CD14-positive monocyte (primary cell): ENCODE data around the gene ANXA11. TPM values are rescaled to one million over a fixed set of nuclear protein-coding genes. Genes with fewer than 3 reads are reported as not detected.
A peak's percentile ranks its signal among the peaks of the same experiment; 100 is the strongest.
"Not testable (repeated sequence)": the region's sequence is repeated elsewhere in the genome, so short reads cannot be mapped to it uniquely, and the experiment has no call there.

Experiments
- DNase-seq, 3 donors: peaks; one replicate each; pipeline ENCODE4 v3.0.0-alpha.2; 2011 to 2022
- H2AFZ ChIP-seq: 2 replicates; pipeline ENCODE4 v1.6.0; 2012; ENCODE audit warnings: mild to moderate bottlenecking, low read depth, low read length, inconsistent platforms; ENCODE audit not compliant: insufficient read depth, poor library complexity, severe bottlenecking
- H3K27ac ChIP-seq, 2 donors: 1 replicate in 1 of 2; 2 replicates in 1 of 2; pipeline ENCODE4 v1.5.1; 2012 to 2013; ENCODE audit warnings: low read length in 2 of 2, control low read depth in 1 of 2, inconsistent platforms in 1 of 2, low read depth in 1 of 2, mild to moderate bottlenecking in 1 of 2
- H3K27me3 ChIP-seq, 2 donors: one replicate each; pipeline versions ENCODE4 v1.6.0 to v1.6.1; 2011 to 2013; ENCODE audit warnings: low read length in 2 of 2; ENCODE audit not compliant: control insufficient read depth in 2 of 2, insufficient read depth in 2 of 2
- H3K36me3 ChIP-seq, 2 donors: replicated peaks in 1 of 2; 1 replicate in 1 of 2; 2 replicates in 1 of 2; pipeline versions ENCODE4 v1.5.1 to v1.6.1; 2012 to 2013; ENCODE audit warnings: low read length in 2 of 2, control low read depth in 1 of 2, inconsistent platforms in 1 of 2, mild to moderate bottlenecking in 1 of 2; ENCODE audit not compliant: insufficient read depth in 2 of 2, control insufficient read depth in 1 of 2
- H3K4me1 ChIP-seq, 2 donors: 1 replicate in 1 of 2; 2 replicates in 1 of 2; pipeline versions ENCODE4 v1.5.1 to v1.6.1; 2012 to 2013; ENCODE audit warnings: low read length in 2 of 2, control low read depth in 1 of 2, inconsistent platforms in 1 of 2, mild to moderate bottlenecking in 1 of 2, moderate library complexity in 1 of 2; ENCODE audit not compliant: insufficient read depth in 2 of 2, control insufficient read depth in 1 of 2
- H3K4me2 ChIP-seq: replicated peaks from 2 replicates; pipeline ENCODE3; 2012; ENCODE audit warnings: low read length, moderate library complexity, mild to moderate bottlenecking; ENCODE audit not compliant: poor library complexity, severe bottlenecking; ENCODE audit errors: extremely low read depth
- H3K4me3 ChIP-seq, 3 experiments: fragments of 200-600 bp in 1 of 3; sonication (generic) in 1 of 3; replicated peaks in 1 of 3; 1 replicate in 2 of 3; 2 replicates in 1 of 3; pipeline ENCODE4 v1.5.1; 2011 to 2013; ENCODE audit warnings: low read length in 3 of 3, mild to moderate bottlenecking in 3 of 3, control low read depth in 2 of 3, low read depth in 2 of 3, inconsistent platforms in 1 of 3, moderate library complexity in 1 of 3
- H3K79me2 ChIP-seq: 2 replicates; pipeline ENCODE4 v1.6.0; 2012; ENCODE audit warnings: mild to moderate bottlenecking, control low read depth, inconsistent platforms, low read length, moderate library complexity; ENCODE audit not compliant: insufficient read depth
- H3K9ac ChIP-seq: 2 replicates; pipeline ENCODE4 v1.6.0; 2017; ENCODE audit warnings: low read length, mild to moderate bottlenecking; ENCODE audit not compliant: insufficient read depth, poor library complexity, severe bottlenecking
- H3K9me3 ChIP-seq, 2 donors: replicated peaks in 1 of 2; 1 replicate in 1 of 2; 2 replicates in 1 of 2; pipeline versions ENCODE4 v1.5.1 to v1.6.1; 2012 to 2013; ENCODE audit warnings: low read length in 2 of 2, control low read depth in 1 of 2; ENCODE audit not compliant: control insufficient read depth in 1 of 2, insufficient read depth in 1 of 2
- H4K20me1 ChIP-seq: 2 replicates; pipeline ENCODE4 v1.6.0; 2012; ENCODE audit warnings: mild to moderate bottlenecking, low read length, control low read depth, moderate library complexity; ENCODE audit not compliant: insufficient read depth
- H3K27ac Mint-ChIP-seq, 7 donors: one replicate each; pipeline ENCODE4 v1.8.0; 2020; ENCODE audit warnings: mild to moderate bottlenecking in 7 of 7, mixed read lengths in 7 of 7, moderate library complexity in 6 of 7, inconsistent platforms in 2 of 7
- H3K27me3 Mint-ChIP-seq, 3 donors: one replicate each; pipeline ENCODE4 v1.8.0; 2021 to 2022; ENCODE audit warnings: low read depth in 3 of 3, mild to moderate bottlenecking in 3 of 3, mixed read lengths in 3 of 3, moderate library complexity in 3 of 3, inconsistent platforms in 1 of 3
- H3K36me3 Mint-ChIP-seq, 2 donors: one replicate each; pipeline ENCODE4 v1.8.0; 2020; ENCODE audit warnings: mixed read lengths in 2 of 2, inconsistent platforms in 1 of 2, mild to moderate bottlenecking in 1 of 2
- H3K4me1 Mint-ChIP-seq: one replicate; pipeline ENCODE4 v1.8.0; 2020; ENCODE audit warnings: mild to moderate bottlenecking, mixed read lengths
- H3K4me3 Mint-ChIP-seq, 2 donors: one replicate each; pipeline ENCODE4 v1.8.0; 2020; ENCODE audit warnings: mild to moderate bottlenecking in 2 of 2, mixed read lengths in 2 of 2, moderate library complexity in 1 of 2
- H3K9me3 Mint-ChIP-seq, 7 donors: one replicate each; pipeline ENCODE4 v1.8.0; 2020 to 2022; ENCODE audit warnings: mixed read lengths in 7 of 7, mild to moderate bottlenecking in 6 of 7, moderate library complexity in 6 of 7, inconsistent platforms in 2 of 7
- WGBS: methylation state at CpG from one replicate; pipeline ENCODE4 v1.1.5; 2013; ENCODE audit warnings: missing lambda C conversion rate; ENCODE audit not compliant: insufficient coverage; 5-methylcytosine and 5-hydroxymethylcytosine counted together
- intact Hi-C, 2 donors: fragments of 100-400 bp; cut with micrococcal nuclease; formaldehyde crosslinking; loops; one replicate each; pipeline versions ENCODE4 v1.15.0 to v1.15.1; 2023
- polyA plus RNA-seq, 3 donors: library from polyadenylated mRNA; depleted of rRNA in 1 of 3; unstranded in 2 of 3; stranded (reverse) in 1 of 3; fragments of 300-500 nt in 2 of 3; fragments of >200 nt in 1 of 3; fragmentation: Illumina TruSeq in 2 of 3; gene quantifications; 1 replicate in 2 of 3; 2 replicates in 1 of 3; pipeline ENCODE4 v1.2.3, GENCODE V29; 2012 to 2021

The ANXA11 gene
- polyA plus RNA-seq, 3 donors, result 95.6 to 174 (median 134) TPM

DNA sequence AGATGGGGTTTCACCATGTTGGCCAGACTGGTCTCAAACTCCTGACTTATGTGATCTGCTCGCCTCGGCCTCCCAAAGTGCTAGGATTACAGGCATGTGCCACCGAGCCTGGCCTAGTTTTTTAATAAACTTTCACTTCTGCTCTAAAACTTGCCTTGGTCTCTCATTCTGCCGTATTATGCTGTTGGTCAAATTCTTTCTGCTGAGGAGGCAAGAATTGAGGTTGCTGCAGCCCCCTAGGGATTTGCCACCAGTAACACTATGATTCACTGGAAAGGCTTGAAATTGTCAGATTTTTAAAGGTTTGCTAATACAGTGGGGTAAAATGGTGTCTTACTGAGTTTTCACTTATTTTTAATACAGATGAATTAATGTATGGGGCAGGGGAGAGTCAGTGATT is 21.4 kb upstream of the ANXA11 start:
- H3K4me1 ChIP-seq, H3K4me2 ChIP-seq, H3K36me3 ChIP-seq, H3K9ac ChIP-seq, H3K36me3 Mint-ChIP-seq, H3K9me3 ChIP-seq, H3K4me3 ChIP-seq, H4K20me1 ChIP-seq, intact Hi-C loops, DNase-seq, H3K4me3 Mint-ChIP-seq, H3K27me3 ChIP-seq, H3K27me3 Mint-ChIP-seq, H3K9me3 Mint-ChIP-seq, H3K27ac ChIP-seq, H3K79me2 ChIP-seq: not testable (repeated sequence)
- 48% methylated on average over 3 of the region's 4 CpGs for WGBS
- Mint-ChIP-seq H3K27ac (peak overlapping the region in 3 of 7 donors; percentile 1 to 68 (median 52)), H3K4me1 (peaks cover 17% of the 10 kb centered on the region)
- H2AFZ ChIP-seq, result peak overlapping the region; percentile 29

GRCh38 chr10:80223031-80223419 is 17.7 kb upstream of the ANXA11 start:
- not testable (repeated sequence) for H3K9ac ChIP-seq, H3K27me3 Mint-ChIP-seq, H3K79me2 ChIP-seq, H3K36me3 ChIP-seq, H3K36me3 Mint-ChIP-seq, H3K9me3 Mint-ChIP-seq, H3K4me3 ChIP-seq, H4K20me1 ChIP-seq, H2AFZ ChIP-seq, H3K4me1 ChIP-seq, H3K27ac ChIP-seq, H3K4me2 ChIP-seq, H3K27ac Mint-ChIP-seq, H3K27me3 ChIP-seq, DNase-seq, H3K4me3 Mint-ChIP-seq, H3K9me3 ChIP-seq
- H3K4me1 Mint-ChIP-seq, result peaks cover 15% of the 10 kb centered on the region
- no CpG with 5 or more reads among the region's 5 CpGs for WGBS
- intact Hi-C loops, result loop anchor here in 1 of 2 donors (5.0 kb wide), 1 partner anchor 81 kb away; no protein-coding TSS in a partner anchor

GRCh38 chr10:80218878-80219277 is 13.5 kb upstream of the ANXA11 start:
- H3K4me1 ChIP-seq, result not testable (repeated sequence)

DNA sequence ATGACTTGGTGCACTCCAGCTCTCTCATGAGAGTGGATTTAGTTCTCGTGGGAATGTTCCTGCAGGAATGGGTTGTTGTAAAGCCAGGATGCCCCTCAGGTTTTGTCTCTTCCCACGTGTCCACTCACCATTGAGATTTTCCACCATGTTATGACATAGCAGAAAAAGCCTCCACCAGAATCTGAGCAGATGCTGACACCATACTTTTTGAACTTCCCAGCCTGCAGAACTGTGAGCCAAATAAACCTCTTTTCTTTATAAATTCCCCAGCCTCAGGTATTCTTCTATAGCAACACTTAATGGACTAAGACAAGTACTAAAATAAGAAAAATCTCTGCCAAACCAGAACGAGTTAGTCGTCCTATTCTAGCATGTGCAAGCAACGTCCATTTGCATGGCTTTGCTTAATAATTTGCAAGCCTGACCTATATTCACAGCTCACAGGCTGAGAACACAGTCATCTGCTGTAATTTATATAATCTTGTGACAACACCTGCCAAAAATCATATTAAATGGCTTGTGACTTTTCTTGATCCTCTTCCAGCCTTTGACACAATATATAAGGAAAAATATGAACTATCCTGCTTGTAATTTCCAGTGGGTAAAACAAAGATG is 9.1 kb upstream of the ANXA11 start:
- H3K27ac Mint-ChIP-seq, result not testable (repeated sequence)

More at GRCh38 chr10:80218878-80219277, 13.5 kb upstream of the ANXA11 start:
- H3K4me1 Mint-ChIP-seq, intact Hi-C loops, H2AFZ ChIP-seq, H3K79me2 ChIP-seq, H3K9me3 ChIP-seq, H3K4me2 ChIP-seq, H3K36me3 Mint-ChIP-seq, H3K9me3 Mint-ChIP-seq, H3K27me3 Mint-ChIP-seq, H3K27ac Mint-ChIP-seq, DNase-seq, H4K20me1 ChIP-seq, H3K27me3 ChIP-seq, H3K27ac ChIP-seq, H3K9ac ChIP-seq, H3K4me3 Mint-ChIP-seq, H3K36me3 ChIP-seq, H3K4me3 ChIP-seq: not testable (repeated sequence)
- no CpG with 5 or more reads among the region's 1 CpG for WGBS

More for the DNA sequence above, 9.1 kb upstream of the ANXA11 start:
- H3K4me1 ChIP-seq, H3K27ac ChIP-seq, H4K20me1 ChIP-seq, H3K79me2 ChIP-seq, intact Hi-C loops, H3K36me3 ChIP-seq, H3K9me3 ChIP-seq, H3K9ac ChIP-seq, H3K27me3 Mint-ChIP-seq, H3K4me3 ChIP-seq, H3K4me2 ChIP-seq, DNase-seq, H3K36me3 Mint-ChIP-seq, H3K9me3 Mint-ChIP-seq, H2AFZ ChIP-seq, H3K4me1 Mint-ChIP-seq, H3K4me3 Mint-ChIP-seq, H3K27me3 ChIP-seq: not testable (repeated sequence)
- WGBS, result 100% methylated on average over 2 of the region's 5 CpGs
